ENCODE data around the gene ITM2B.

DNA sequence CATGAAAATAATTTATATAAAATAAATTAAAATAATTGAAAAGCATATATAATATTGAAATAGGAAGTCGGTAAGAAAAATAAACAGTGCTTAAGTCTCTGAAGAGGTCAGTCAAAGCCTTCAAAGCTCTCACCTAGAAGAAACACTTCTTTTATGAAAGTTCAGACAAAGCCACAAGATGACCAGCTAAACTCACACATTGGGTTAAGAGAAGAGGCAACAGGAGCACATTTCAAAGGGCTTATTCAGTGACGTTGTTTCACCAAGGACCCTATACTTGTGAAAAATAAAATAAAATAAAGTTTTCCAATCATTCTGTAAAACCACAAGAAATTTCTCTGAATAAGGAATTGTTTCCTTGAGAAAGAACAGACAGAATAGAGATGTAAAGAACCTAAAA is 2.5 kb upstream of the ITM2B start:
- TF ChIP-seq, protein P1, sequence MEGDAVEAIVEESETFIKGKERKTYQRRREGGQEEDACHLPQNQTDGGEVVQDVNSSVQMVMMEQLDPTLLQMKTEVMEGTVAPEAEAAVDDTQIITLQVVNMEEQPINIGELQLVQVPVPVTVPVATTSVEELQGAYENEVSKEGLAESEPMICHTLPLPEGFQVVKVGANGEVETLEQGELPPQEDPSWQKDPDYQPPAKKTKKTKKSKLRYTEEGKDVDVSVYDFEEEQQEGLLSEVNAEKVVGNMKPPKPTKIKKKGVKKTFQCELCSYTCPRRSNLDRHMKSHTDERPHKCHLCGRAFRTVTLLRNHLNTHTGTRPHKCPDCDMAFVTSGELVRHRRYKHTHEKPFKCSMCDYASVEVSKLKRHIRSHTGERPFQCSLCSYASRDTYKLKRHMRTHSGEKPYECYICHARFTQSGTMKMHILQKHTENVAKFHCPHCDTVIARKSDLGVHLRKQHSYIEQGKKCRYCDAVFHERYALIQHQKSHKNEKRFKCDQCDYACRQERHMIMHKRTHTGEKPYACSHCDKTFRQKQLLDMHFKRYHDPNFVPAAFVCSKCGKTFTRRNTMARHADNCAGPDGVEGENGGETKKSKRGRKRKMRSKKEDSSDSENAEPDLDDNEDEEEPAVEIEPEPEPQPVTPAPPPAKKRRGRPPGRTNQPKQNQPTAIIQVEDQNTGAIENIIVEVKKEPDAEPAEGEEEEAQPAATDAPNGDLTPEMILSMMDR (IDR thresholded peaks at IDR 0.05 in 4 of 5, conservative IDR thresholded peaks at IDR 0.05 in 1 of 5) = no peak
- TF ChIP-seq POLR2A (IDR thresholded peaks at IDR 0.05) = no peak
